Mucosa of descending colon (tissue), 3 donors: Measurements from ENCODE around the gene PLXNA2. TPM values are rescaled to one million over a fixed set of nuclear protein-coding genes. Genes with fewer than 3 reads are reported as not detected.

Experiments used
- ATAC-seq: fragments of 200-7000 bp; cut with Tn5 transposase; one replicate; pipeline ENCODE4 v1.9.1; 2020; ENCODE audit warnings: mild to moderate bottlenecking, moderate library complexity
- DNase-seq, 3 donors: peaks; one replicate each; pipeline ENCODE4 v3.0.0-alpha.2; 2020
- H3K36me3 ChIP-seq: fragments of 200-600 bp; one replicate; pipeline ENCODE4 v1.8.0; 2021; ENCODE audit warnings: low read depth, mild to moderate bottlenecking
- H3K4me1 ChIP-seq: fragments of 200-600 bp; one replicate; pipeline ENCODE4 v1.8.0; 2021; ENCODE audit warnings: low read depth, mild to moderate bottlenecking
- H3K4me3 ChIP-seq: fragments of 200-600 bp; one replicate; pipeline ENCODE4 v1.8.0; 2021; ENCODE audit warnings: mild to moderate bottlenecking
- H3K9me3 ChIP-seq: fragments of 200-600 bp; one replicate; pipeline ENCODE4 v1.8.0; 2021; ENCODE audit warnings: mild to moderate bottlenecking
- intact Hi-C, 2 donors: fragments of 100-400 bp; cut with DNase I in 1 of 2; cut with micrococcal nuclease in 1 of 2; formaldehyde crosslinking; loops; one replicate each; pipeline versions ENCODE4 v1.11.0 to v1.11.1; 2022; cut with DNase I, micrococcal nuclease
- total RNA-seq, 3 donors: library from RNA; stranded (reverse); fragmentation: NEBNext Ultra II Directional in 2 of 3; extraction: Animal tissue kit (Norgen Biotek cat#: 25700) in 2 of 3; gene quantifications; one replicate each; pipeline versions ENCODE4 v1.2.1 to v1.2.4, GENCODE V29; 2021 to 2023
- TF ChIP-seq, protein P1 (sequence below): fragments of 200-600 bp; IDR thresholded peaks from one replicate; pipeline ENCODE4 v1.8.0; 2022; ENCODE audit warnings: antibody characterized with exemption, mild to moderate bottlenecking
- donor health status: DM: no; HTN: no; CAD: no; lungs with moderate emphysema.
- donor health status: DM: no; HTN: no; CAD: no.
- donor health status: DM: no; HTN: yes; CAD: no.

PLXNA2 gene
- total RNA-seq, 3 donors from 2014 or later = 65.5 to 127 (median 70.6) TPM

DNA sequence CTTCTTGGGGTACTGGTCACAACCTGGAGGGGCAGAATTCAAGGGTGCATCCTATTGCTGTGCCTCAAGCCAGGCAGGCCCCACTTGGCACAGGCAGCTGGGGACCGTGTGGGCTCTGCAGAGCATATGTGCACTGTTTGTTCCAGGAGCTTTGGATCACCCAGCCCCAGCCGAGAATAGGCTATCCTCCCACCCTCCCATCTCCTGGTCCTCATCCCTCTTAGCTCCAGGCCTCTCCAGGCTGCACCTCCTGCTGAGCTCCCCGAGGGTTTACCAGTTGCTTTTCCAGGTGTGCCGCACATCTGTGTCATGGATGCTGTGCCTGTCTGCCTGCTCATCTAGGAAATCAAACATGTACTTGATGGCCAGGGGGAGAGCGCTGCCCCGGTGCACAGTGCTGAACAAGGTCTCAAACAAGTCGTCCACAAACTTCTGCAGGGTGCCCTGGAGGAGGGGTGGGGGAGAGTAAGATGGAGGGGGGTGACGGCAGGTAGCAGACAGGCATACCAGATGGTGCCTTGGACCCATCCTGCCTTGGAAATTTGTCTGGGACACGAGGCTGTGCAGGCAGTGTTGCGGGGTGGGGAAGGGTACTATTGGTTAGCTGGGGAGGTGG lies 212.8 kb downstream of the PLXNA2 start:
- peaks cover 20% of the 10 kb centered on the region for H3K4me1 ChIP-seq
- intact Hi-C loops = no loop called here

DNA sequence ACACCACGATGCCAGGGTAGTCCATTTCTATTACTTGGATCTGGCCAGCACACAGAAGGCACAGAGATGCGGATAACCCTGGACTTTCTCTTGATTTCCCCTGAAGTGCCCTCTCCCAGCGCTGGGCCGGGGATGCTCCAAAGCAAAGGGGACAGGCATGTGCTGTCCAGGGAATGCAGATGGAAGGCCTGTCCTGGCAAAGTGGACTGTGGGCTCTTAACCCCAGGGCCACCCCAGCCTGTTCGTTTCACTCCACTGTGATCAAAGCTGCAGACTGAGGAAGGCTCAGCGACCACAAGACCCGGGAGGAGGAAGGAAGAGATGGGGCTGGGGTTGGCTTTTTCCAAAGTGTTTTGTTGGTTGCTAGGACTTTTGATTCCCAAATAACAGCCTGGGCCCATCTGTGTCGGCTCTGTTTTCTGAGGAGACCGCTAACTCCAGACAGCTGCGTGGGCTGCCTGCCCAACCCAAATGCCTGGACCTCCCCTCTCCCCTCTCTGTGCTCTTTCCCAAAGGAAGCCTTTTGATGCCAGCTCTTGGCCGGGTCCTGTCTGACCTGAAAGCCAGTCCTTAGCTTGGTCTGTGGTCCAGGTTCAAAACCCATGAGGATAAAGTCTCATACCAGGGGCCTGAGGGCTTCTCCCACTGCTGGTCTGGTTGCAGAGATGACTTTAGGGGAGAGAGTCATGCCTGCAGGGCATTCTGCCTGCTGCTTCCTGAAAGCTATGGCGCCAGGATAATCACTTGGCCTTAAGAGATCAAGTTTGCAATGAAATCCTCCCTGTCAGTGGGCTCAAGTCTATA lies 213.7 kb downstream of the PLXNA2 start:
- Histone ChIP-seq H3K4me3 (no peak overlapping the region), H3K4me1 (peaks cover 20% of the 10 kb centered on the region), H3K9me3 (no peaks in the 10 kb centered on the region), H3K36me3 (peaks cover 8% of the 10 kb centered on the region)
- ATAC-seq (peak; percentile 31), DNase-seq (peak in 2 of 3 donors; percentile 41 to 62)
- TF ChIP-seq, protein P1, sequence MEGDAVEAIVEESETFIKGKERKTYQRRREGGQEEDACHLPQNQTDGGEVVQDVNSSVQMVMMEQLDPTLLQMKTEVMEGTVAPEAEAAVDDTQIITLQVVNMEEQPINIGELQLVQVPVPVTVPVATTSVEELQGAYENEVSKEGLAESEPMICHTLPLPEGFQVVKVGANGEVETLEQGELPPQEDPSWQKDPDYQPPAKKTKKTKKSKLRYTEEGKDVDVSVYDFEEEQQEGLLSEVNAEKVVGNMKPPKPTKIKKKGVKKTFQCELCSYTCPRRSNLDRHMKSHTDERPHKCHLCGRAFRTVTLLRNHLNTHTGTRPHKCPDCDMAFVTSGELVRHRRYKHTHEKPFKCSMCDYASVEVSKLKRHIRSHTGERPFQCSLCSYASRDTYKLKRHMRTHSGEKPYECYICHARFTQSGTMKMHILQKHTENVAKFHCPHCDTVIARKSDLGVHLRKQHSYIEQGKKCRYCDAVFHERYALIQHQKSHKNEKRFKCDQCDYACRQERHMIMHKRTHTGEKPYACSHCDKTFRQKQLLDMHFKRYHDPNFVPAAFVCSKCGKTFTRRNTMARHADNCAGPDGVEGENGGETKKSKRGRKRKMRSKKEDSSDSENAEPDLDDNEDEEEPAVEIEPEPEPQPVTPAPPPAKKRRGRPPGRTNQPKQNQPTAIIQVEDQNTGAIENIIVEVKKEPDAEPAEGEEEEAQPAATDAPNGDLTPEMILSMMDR = no peak
- intact Hi-C loops = no loop called here

More for the DNA sequence above, 212.8 kb downstream of the PLXNA2 start:
- no peak overlapping the region for H3K4me3 ChIP-seq
- ATAC-seq (no peak), DNase-seq (no peak)
- no peaks in the 10 kb centered on the region for H3K9me3 ChIP-seq
- H3K36me3 ChIP-seq = peaks cover 12% of the 10 kb centered on the region
- TF ChIP-seq, protein P1 = no peak

GRCh38 chr1:208029381-208030287 lies 214.6 kb downstream of the PLXNA2 start:
- Histone ChIP-seq H3K36me3 (peaks cover 8% of the 10 kb centered on the region), H3K9me3 (no peaks in the 10 kb centered on the region), H3K4me3 (no peak overlapping the region), H3K4me1 (peaks cover 20% of the 10 kb centered on the region)
- intact Hi-C loops = loop anchor here in 1 of 2 donors (10.0 kb wide), 1 partner anchor 215 kb away; the partner anchor contains the start of gene PLXNA2
- ATAC-seq (peak; percentile 84), DNase-seq (peak in 2 of 3 donors; percentile 23 to 44)
- TF ChIP-seq, protein P1 = no peak

GRCh38 chr1:208028526-208028925 lies 215.7 kb downstream of the PLXNA2 start:
- intact Hi-C loops = loop anchor here in 1 of 2 donors (10.0 kb wide), 1 partner anchor 216 kb away; the partner anchor contains the start of gene PLXNA2
- ATAC-seq (no peak), DNase-seq (no peak)
- Histone ChIP-seq H3K4me1 (peaks cover 20% of the 10 kb centered on the region), H3K36me3 (peaks cover 8% of the 10 kb centered on the region), H3K4me3 (no peak overlapping the region), H3K9me3 (no peaks in the 10 kb centered on the region)
- TF ChIP-seq, protein P1 = no peak

DNA sequence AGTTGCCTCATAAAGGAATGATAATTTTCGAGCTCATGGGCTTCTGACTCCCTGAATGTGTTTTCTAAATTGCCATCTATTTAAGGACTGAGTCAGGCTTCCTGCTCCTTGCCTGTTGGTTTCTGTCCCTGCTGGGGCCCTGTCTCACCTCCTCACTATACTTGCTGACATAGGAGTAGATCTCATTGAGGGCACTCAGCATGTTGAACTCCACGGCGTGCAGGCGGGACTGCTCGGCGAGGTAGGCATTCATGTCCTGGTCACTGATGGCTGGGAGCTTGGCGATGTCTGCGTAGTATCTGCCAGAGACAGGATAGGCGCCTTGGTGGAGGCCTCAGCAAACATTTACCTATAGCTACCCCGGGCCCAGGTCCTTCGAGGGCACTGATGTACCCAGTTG lies 216.3 kb downstream of the PLXNA2 start:
- no peak for DNase-seq
- Histone ChIP-seq H3K36me3 (peaks cover 8% of the 10 kb centered on the region), H3K4me3 (no peak overlapping the region), H3K9me3 (no peaks in the 10 kb centered on the region), H3K4me1 (peaks cover 20% of the 10 kb centered on the region)
- TF ChIP-seq, protein P1 = no peak
- no peak for ATAC-seq
- intact Hi-C loops = loop anchor here in 1 of 2 donors (10.0 kb wide), 1 partner anchor 217 kb away; the partner anchor contains the start of gene PLXNA2
